Mesenchymal stem cell (in vitro differentiated cells and primary cell): ENCODE data around the gene AGAP1.
A peak's percentile ranks its signal among the peaks of the same experiment; 100 is the strongest.

ENCODE experiments used
- DNase-seq: peaks from one replicate; pipeline ENCODE4 v3.0.0-alpha.2; 2013
- H2AFZ ChIP-seq: one replicate; pipeline ENCODE4 v1.6.1; 2013; ENCODE audit warnings: low read depth, mild to moderate bottlenecking, control low read depth, inconsistent platforms, low read length, moderate library complexity
- H2AK5ac ChIP-seq: 2 replicates; pipeline ENCODE4 v1.6.1; 2013; ENCODE audit warnings: low read length, moderate library complexity, mild to moderate bottlenecking, inconsistent platforms; ENCODE audit not compliant: severe bottlenecking
- H2BK120ac ChIP-seq: one replicate; pipeline ENCODE4 v1.6.1; 2013; ENCODE audit warnings: low read depth, mild to moderate bottlenecking, inconsistent platforms, low read length, moderate library complexity
- H2BK12ac ChIP-seq, 2 experiments: one replicate each; pipeline ENCODE4 v1.6.1; 2013; ENCODE audit warnings: inconsistent platforms in 2 of 2, low read length in 2 of 2, mild to moderate bottlenecking in 2 of 2, moderate library complexity in 2 of 2, control low read depth in 1 of 2
- H2BK15ac ChIP-seq: one replicate; pipeline ENCODE4 v1.6.1; 2013; ENCODE audit warnings: mild to moderate bottlenecking, low read depth, inconsistent platforms; ENCODE audit not compliant: poor library complexity, severe bottlenecking
- H2BK5ac ChIP-seq: 2 replicates; pipeline ENCODE4 v1.6.1; 2013; ENCODE audit warnings: low read depth, mild to moderate bottlenecking, low read length, control low read depth, inconsistent platforms; ENCODE audit not compliant: poor library complexity, severe bottlenecking
- H3K14ac ChIP-seq, 2 experiments: one replicate each; pipeline ENCODE4 v1.6.1; 2013; ENCODE audit warnings: inconsistent platforms in 2 of 2, low read length in 2 of 2, control low read depth in 1 of 2, mild to moderate bottlenecking in 1 of 2, moderate library complexity in 1 of 2
- H3K18ac ChIP-seq, 2 experiments: one replicate each; pipeline ENCODE4 v1.6.1; 2013; ENCODE audit warnings: inconsistent platforms in 2 of 2, low read length in 2 of 2, control low read depth in 1 of 2, low read depth in 1 of 2, mild to moderate bottlenecking in 1 of 2
- H3K23ac ChIP-seq, 2 experiments: one replicate each; pipeline ENCODE4 v1.6.1; 2013; ENCODE audit warnings: inconsistent platforms in 2 of 2, low read length in 2 of 2, mild to moderate bottlenecking in 2 of 2, moderate library complexity in 2 of 2, control low read depth in 1 of 2
- H3K27ac ChIP-seq: 2 replicates; pipeline ENCODE4 v1.5.1; 2013; ENCODE audit warnings: mild to moderate bottlenecking, moderate library complexity, low read length, control low read depth, inconsistent platforms; ENCODE audit not compliant: poor library complexity, severe bottlenecking
- H3K27me3 ChIP-seq, 2 experiments: 2 replicates each; pipeline versions ENCODE4 v1.6.1 to v1.7.0; 2013; ENCODE audit warnings: low read length in 2 of 2, mild to moderate bottlenecking in 2 of 2, moderate library complexity in 2 of 2, control low read depth in 1 of 2, inconsistent platforms in 1 of 2; ENCODE audit not compliant: control insufficient read depth in 1 of 2, insufficient read depth in 1 of 2
- H3K36me3 ChIP-seq, 2 experiments: 2 replicates each; pipeline versions ENCODE4 v1.6.1 to v1.7.0; 2013; ENCODE audit warnings: low read length in 2 of 2, control low read depth in 1 of 2, inconsistent platforms in 1 of 2, low read depth in 1 of 2, mild to moderate bottlenecking in 1 of 2; ENCODE audit not compliant: insufficient read depth in 2 of 2, control insufficient read depth in 1 of 2
- H3K4ac ChIP-seq, 2 experiments: one replicate each; pipeline ENCODE4 v1.6.1; 2013; ENCODE audit warnings: inconsistent platforms in 2 of 2, low read length in 2 of 2, mild to moderate bottlenecking in 2 of 2, moderate library complexity in 2 of 2, control low read depth in 1 of 2, low read depth in 1 of 2
- H3K4me1 ChIP-seq: 2 replicates; pipeline ENCODE4 v1.6.1; 2013; ENCODE audit warnings: low read depth, low read length, control low read depth; ENCODE audit not compliant: control insufficient read depth, insufficient read depth
- H3K4me2 ChIP-seq: 2 replicates; pipeline ENCODE4 v1.6.1; 2013; ENCODE audit warnings: low read length, mild to moderate bottlenecking, inconsistent platforms; ENCODE audit not compliant: poor library complexity, severe bottlenecking
- H3K4me3 ChIP-seq, 2 experiments: 2 replicates each; pipeline versions ENCODE4 v1.5.1 to v1.7.0; 2013; ENCODE audit warnings: low read length in 2 of 2, mild to moderate bottlenecking in 2 of 2, control low read depth in 1 of 2, low read depth in 1 of 2; ENCODE audit not compliant: insufficient read depth in 1 of 2
- H3K79me1 ChIP-seq: replicated peaks from 2 replicates; pipeline ENCODE4 v1.6.1; 2013; ENCODE audit warnings: mild to moderate bottlenecking, control low read depth, low read length, inconsistent platforms; ENCODE audit not compliant: poor library complexity, severe bottlenecking
- H3K9ac ChIP-seq: 2 replicates; pipeline ENCODE4 v1.7.0; 2013; ENCODE audit warnings: mild to moderate bottlenecking, low read length, moderate library complexity
- H3K9me3 ChIP-seq: 2 replicates; pipeline ENCODE4 v1.7.0; 2013; ENCODE audit warnings: mild to moderate bottlenecking, low read length; ENCODE audit not compliant: control insufficient read depth
- H4K8ac ChIP-seq: one replicate; pipeline ENCODE4 v1.6.1; 2013; ENCODE audit warnings: inconsistent platforms, mild to moderate bottlenecking, low read length, moderate library complexity
- H4K91ac ChIP-seq: one replicate; pipeline ENCODE4 v1.6.1; 2013; ENCODE audit warnings: mild to moderate bottlenecking, low read length, inconsistent platforms
- WGBS: methylation state at CpG from one replicate; pipeline ENCODE4 v1.1.7; 2013; ENCODE audit warnings: mixed read lengths; 5-methylcytosine and 5-hydroxymethylcytosine counted together

The AGAP1 gene

GRCh38 chr2:235781775-235782174 is 287.9 kb downstream of the AGAP1 start:
- Histone ChIP-seq H3K4me2 (no peak overlapping the region), H2BK15ac (no peak overlapping the region), H3K27me3 (no peaks in the 10 kb centered on the region), H3K4me1 (peaks cover 1% of the 10 kb centered on the region), H3K79me1 (peaks cover 5% of the 10 kb centered on the region), H3K36me3 (peaks cover 15% of the 10 kb centered on the region in 2 experiments), H3K27ac (no peak overlapping the region), H3K9ac (no peak overlapping the region), H2AK5ac (no peak overlapping the region), H2BK120ac (no peak overlapping the region), H4K91ac (no peak overlapping the region), H3K23ac (peak overlapping the region in 1 of 2 experiments; percentile 19), H2AFZ (no peak overlapping the region), H2BK5ac (no peak overlapping the region), H3K18ac (no peak overlapping the region), H3K4ac (no peak overlapping the region), H3K4me3 (no peak overlapping the region), H3K9me3 (no peaks in the 10 kb centered on the region), H3K14ac (no peak overlapping the region), H4K8ac (no peak overlapping the region), H2BK12ac (no peak overlapping the region)
- WGBS: 98% methylated on average over 5 of the region's 6 CpGs
- DNase-seq: no peak

- no peak overlapping the region for H3K27ac ChIP-seq
Observed at GRCh38 chr2:235784788-235785187, 290.9 kb downstream of the AGAP1 start.

GRCh38 chr2:235789552-235789951 is 295.7 kb downstream of the AGAP1 start:
- no peak for DNase-seq
- H2BK15ac ChIP-seq: no peak overlapping the region
- no peak overlapping the region for H2AFZ ChIP-seq
- H3K36me3 ChIP-seq: peaks cover 3 to 13% of the 10 kb centered on the region in 2 experiments
- no peaks in the 10 kb centered on the region for H3K27me3 ChIP-seq
- H3K9me3 ChIP-seq: no peaks in the 10 kb centered on the region
- no peak overlapping the region for H3K18ac ChIP-seq
- H2BK12ac ChIP-seq: no peak overlapping the region
- H4K91ac ChIP-seq: no peak overlapping the region
- H3K4ac ChIP-seq: no peak overlapping the region
- no peak overlapping the region for H3K23ac ChIP-seq
- no peak overlapping the region for H3K14ac ChIP-seq
- WGBS: 100% methylated on average over 4 of the region's 4 CpGs
- H2BK120ac ChIP-seq: no peak overlapping the region
- H3K79me1 ChIP-seq: no peaks in the 10 kb centered on the region
- H3K4me3 ChIP-seq: no peak overlapping the region
- no peak overlapping the region for H3K4me2 ChIP-seq
- no peak overlapping the region for H2BK5ac ChIP-seq
- H3K4me1 ChIP-seq: no peaks in the 10 kb centered on the region
- no peak overlapping the region for H3K27ac ChIP-seq
- H2AK5ac ChIP-seq: no peak overlapping the region
- no peak overlapping the region for H4K8ac ChIP-seq
- H3K9ac ChIP-seq: no peak overlapping the region

More at GRCh38 chr2:235784788-235785187, 290.9 kb downstream of the AGAP1 start:
- no peak overlapping the region for H2BK12ac ChIP-seq
- H3K23ac ChIP-seq: no peak overlapping the region
- H3K4ac ChIP-seq: no peak overlapping the region
- H3K18ac ChIP-seq: no peak overlapping the region
- H3K4me3 ChIP-seq: no peak overlapping the region
- H2BK5ac ChIP-seq: no peak overlapping the region
- no peak overlapping the region for H3K14ac ChIP-seq
- no peak overlapping the region for H2BK15ac ChIP-seq
- H3K9ac ChIP-seq: no peak overlapping the region
- WGBS: 100% methylated on average over 1 of the region's 4 CpGs
- peaks cover 4% of the 10 kb centered on the region for H3K79me1 ChIP-seq
- no peaks in the 10 kb centered on the region for H3K4me1 ChIP-seq
- H3K36me3 ChIP-seq: peaks cover 3 to 16% of the 10 kb centered on the region in 2 experiments
- H2AK5ac ChIP-seq: no peak overlapping the region
- H3K4me2 ChIP-seq: no peak overlapping the region
- no peak for DNase-seq
- H3K27me3 ChIP-seq: no peaks in the 10 kb centered on the region
- H3K9me3 ChIP-seq: no peaks in the 10 kb centered on the region
- no peak overlapping the region for H2BK120ac ChIP-seq
- H4K91ac ChIP-seq: no peak overlapping the region
- no peak overlapping the region for H2AFZ ChIP-seq
- no peak overlapping the region for H4K8ac ChIP-seq

- H2BK15ac ChIP-seq: no peak overlapping the region
- H2AFZ ChIP-seq: no peak overlapping the region
Observed at GRCh38 chr2:235793163-235793752, 299.4 kb downstream of the AGAP1 start.

More at GRCh38 chr2:235793163-235793752, 299.4 kb downstream of the AGAP1 start:
- no peak overlapping the region for H3K4ac ChIP-seq
- H4K8ac ChIP-seq: no peak overlapping the region
- H3K9me3 ChIP-seq: no peaks in the 10 kb centered on the region
- no peaks in the 10 kb centered on the region for H3K4me1 ChIP-seq
- H4K91ac ChIP-seq: no peak overlapping the region
- no peak overlapping the region for H3K9ac ChIP-seq
- H2BK5ac ChIP-seq: no peak overlapping the region
- H3K4me3 ChIP-seq: no peak overlapping the region
- H3K27ac ChIP-seq: no peak overlapping the region
- whole genome bisulfite sequencing: 75% methylated on average over 13 of the region's 13 CpGs
- no peak overlapping the region for H3K14ac ChIP-seq
- H2BK120ac ChIP-seq: no peak overlapping the region
- DNase-seq: peak; percentile 19
- H3K36me3 ChIP-seq: peaks cover 6 to 15% of the 10 kb centered on the region in 2 experiments
- no peak overlapping the region for H2BK12ac ChIP-seq
- no peak overlapping the region for H2AK5ac ChIP-seq
- no peaks in the 10 kb centered on the region for H3K27me3 ChIP-seq
- H3K4me2 ChIP-seq: no peak overlapping the region
- no peak overlapping the region for H3K18ac ChIP-seq
- peaks cover 8% of the 10 kb centered on the region for H3K79me1 ChIP-seq
- no peak overlapping the region for H3K23ac ChIP-seq
